CD8-positive, alpha-beta memory T cell (primary cell): ENCODE results near the gene METRN. TPM values are rescaled to one million over a fixed set of nuclear protein-coding genes. Genes with fewer than 3 reads are reported as not detected.

Source experiments
- CTCF ChIA-PET: fragments of 350-600 bp; sonication (Branson Sonifier 250); formaldehyde crosslinking; loops from one replicate; lab custom pipeline; 2021; ENCODE audit warnings: antibody characterized with exemption; lab: Charles Lee
- POLR2A ChIA-PET: fragments of 350-600 bp; sonication (Branson Sonifier 250); formaldehyde crosslinking; loops from one replicate; lab custom pipeline; 2021; ENCODE audit warnings: antibody characterized with exemption; lab: Charles Lee
- DNase-seq, 5 donors: peaks; one replicate each; pipeline versions ENCODE4 v3.0.0 to v3.0.0-alpha.2; 2020 to 2022; ENCODE audit warnings: mixed read lengths in 1 of 5
- H3K27ac ChIP-seq: one replicate; pipeline ENCODE4 v1.7.0; 2013; ENCODE audit warnings: low read depth, mild to moderate bottlenecking, low read length, moderate library complexity
- H3K27me3 ChIP-seq: 2 replicates; pipeline ENCODE4 v1.7.0; 2013; ENCODE audit warnings: low read length, mild to moderate bottlenecking; ENCODE audit not compliant: insufficient read depth, poor library complexity, severe bottlenecking
- H3K36me3 ChIP-seq: 2 replicates; pipeline ENCODE4 v1.7.0; 2013; ENCODE audit warnings: mild to moderate bottlenecking, low read length, moderate library complexity; ENCODE audit not compliant: insufficient read depth
- H3K4me1 ChIP-seq: 2 replicates; pipeline ENCODE4 v1.7.0; 2013; ENCODE audit warnings: mild to moderate bottlenecking, low read length, moderate library complexity; ENCODE audit not compliant: insufficient read depth
- H3K4me3 ChIP-seq: 2 replicates; pipeline ENCODE4 v1.7.0; 2013; ENCODE audit warnings: mild to moderate bottlenecking, low read length
- H3K9me3 ChIP-seq: 2 replicates; pipeline ENCODE4 v1.7.0; 2013; ENCODE audit warnings: mild to moderate bottlenecking, low read length
- H3K27ac Mint-ChIP-seq, 8 donors: one replicate each; pipeline ENCODE4 v1.8.0; 2020 to 2021; ENCODE audit warnings: mixed read lengths in 8 of 8, mild to moderate bottlenecking in 6 of 8, inconsistent platforms in 3 of 8, moderate library complexity in 3 of 8
- H3K27me3 Mint-ChIP-seq, 2 donors: one replicate each; pipeline ENCODE4 v1.8.0; 2020 to 2021; ENCODE audit warnings: mixed read lengths in 2 of 2, mild to moderate bottlenecking in 1 of 2, moderate library complexity in 1 of 2
- H3K36me3 Mint-ChIP-seq, 3 donors: one replicate each; pipeline ENCODE4 v1.8.0; 2020 to 2021; ENCODE audit warnings: mixed read lengths in 3 of 3, inconsistent platforms in 1 of 3, mild to moderate bottlenecking in 1 of 3
- H3K4me1 Mint-ChIP-seq, 3 donors: one replicate each; pipeline ENCODE4 v1.8.0; 2020 to 2021; ENCODE audit warnings: mixed read lengths in 3 of 3, inconsistent platforms in 1 of 3, mild to moderate bottlenecking in 1 of 3
- H3K4me3 Mint-ChIP-seq, 7 donors: one replicate each; pipeline ENCODE4 v1.8.0; 2020 to 2021; ENCODE audit warnings: mixed read lengths in 7 of 7, mild to moderate bottlenecking in 6 of 7, moderate library complexity in 4 of 7, inconsistent platforms in 2 of 7
- H3K9me3 Mint-ChIP-seq, 5 donors: one replicate each; pipeline ENCODE4 v1.8.0; 2020 to 2022; ENCODE audit warnings: mixed read lengths in 5 of 5, mild to moderate bottlenecking in 3 of 5, moderate library complexity in 2 of 5, inconsistent platforms in 1 of 5
- polyA plus RNA-seq: library from polyadenylated mRNA; unstranded; fragments of 300-500 nt; fragmentation: Illumina TruSeq; gene quantifications from one replicate; pipeline ENCODE4 v1.2.3, GENCODE V29; 2021
- total RNA-seq, 2 experiments: library from RNA; stranded (reverse); gene quantifications; one replicate each; pipeline ENCODE4 v1.2.3, GENCODE V29; 2021

Gene METRN
- total and polyA plus RNA-seq, 3 experiments from 2014 or later: 34.8 to 50.3 (median 38.2) TPM

DNA sequence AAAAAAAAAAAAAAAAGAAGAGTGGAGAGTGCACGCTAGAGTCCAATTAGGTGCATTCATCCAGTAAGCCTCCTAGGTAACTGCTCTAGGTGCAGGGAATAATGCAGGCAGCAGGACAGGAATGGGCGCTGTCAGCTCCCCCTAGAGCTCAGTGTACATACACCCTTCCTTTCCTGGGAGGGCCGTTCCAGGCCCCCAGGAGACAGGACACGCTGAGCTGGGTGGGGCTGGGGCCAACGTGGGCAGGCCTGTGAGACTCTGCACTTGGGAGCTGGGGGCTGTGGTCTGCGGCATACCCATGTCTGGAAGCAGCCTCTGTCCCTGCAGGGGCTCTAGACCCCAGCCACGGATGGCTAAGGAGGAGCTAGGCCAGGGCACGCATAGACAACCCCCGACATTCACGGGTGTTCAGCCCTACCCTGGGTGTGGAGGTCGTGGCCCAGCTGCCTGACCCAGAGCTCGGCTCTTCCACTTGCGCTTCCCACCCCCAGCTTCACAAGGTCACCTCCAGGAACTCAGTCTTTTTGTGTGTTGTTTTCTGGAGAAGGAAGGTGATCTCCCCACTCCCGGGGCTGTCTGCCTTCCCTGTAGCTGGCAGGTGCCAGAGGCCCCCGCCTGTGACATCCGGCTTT lies 5.0 kb downstream of the METRN start:
- peaks cover 18 to 45% (median 19%) of the 10 kb centered on the region in 3 donors for H3K4me1 Mint-ChIP-seq
- no peaks in the 10 kb centered on the region for H3K27me3 Mint-ChIP-seq
- H3K4me3 Mint-ChIP-seq: peak overlapping the region; percentile 83 to 97 (median 89)
- H3K9me3 ChIP-seq: no peaks in the 10 kb centered on the region
- H3K27me3 ChIP-seq: no peaks in the 10 kb centered on the region
- ChIA-PET POLR2A (interaction anchor here (0.8 to 3.2 kb wide), 6 partner anchors 8 to 68 kb away, joined by 3 to 21 read pairs (median 11); partner anchors contain the start of genes CHTF18, CIAO3, RPUSD1 and WDR24), CTCF (interaction anchor here (0.8 to 22.8 kb wide), 7 partner anchors 6 to 141 kb away, joined by 3 to 332 read pairs (median 10); partner anchors contain the start of genes CIAO3, HAGHL and METRN)
- H3K27ac Mint-ChIP-seq: peak overlapping the region; percentile 74 to 98 (median 94)
- peak overlapping the region; percentile 82 for H3K27ac ChIP-seq
- H3K36me3 ChIP-seq: no peaks in the 10 kb centered on the region
- H3K36me3 Mint-ChIP-seq: no peaks in the 10 kb centered on the region
- peak in 1 of 5 donors; percentile 55 for DNase-seq
- peak overlapping the region; percentile 67 for H3K4me3 ChIP-seq
- H3K4me1 ChIP-seq: peaks cover 31% of the 10 kb centered on the region
- no peaks in the 10 kb centered on the region for H3K9me3 Mint-ChIP-seq

- peaks cover 18 to 50% (median 19%) of the 10 kb centered on the region in 3 donors for H3K4me1 Mint-ChIP-seq
- peak in 2 of 5 donors; percentile 33 to 39 for DNase-seq
- H3K27ac Mint-ChIP-seq: peak overlapping the region; percentile 74 to 98 (median 94)
- Histone ChIP-seq H3K4me1 (peaks cover 31% of the 10 kb centered on the region), H3K4me3 (peak overlapping the region; percentile 67), H3K36me3 (no peaks in the 10 kb centered on the region), H3K27ac (peak overlapping the region; percentile 82), H3K9me3 (no peaks in the 10 kb centered on the region), H3K27me3 (no peaks in the 10 kb centered on the region)
- H3K36me3 Mint-ChIP-seq: no peaks in the 10 kb centered on the region
- no peaks in the 10 kb centered on the region for H3K27me3 Mint-ChIP-seq
- CTCF ChIA-PET: interaction anchor here (0.8 to 22.8 kb wide), 8 partner anchors 6 to 141 kb away, joined by 3 to 332 read pairs (median 8); partner anchors contain the start of genes CIAO3, HAGHL and METRN
- peak overlapping the region; percentile 83 to 97 (median 89) for H3K4me3 Mint-ChIP-seq
- H3K9me3 Mint-ChIP-seq: no peaks in the 10 kb centered on the region
- POLR2A ChIA-PET: interaction anchor here (0.8 to 3.2 kb wide), 8 partner anchors 8 to 68 kb away, joined by 3 to 21 read pairs (median 10); partner anchors contain the start of genes CHTF18, CIAO3, RPUSD1 and WDR24
Measured at GRCh38 chr16:720447-720989, 5.6 kb downstream of the METRN start.

- Mint-ChIP-seq H3K27me3 (no peaks in the 10 kb centered on the region), H3K4me1 (peaks cover 18 to 49% (median 19%) of the 10 kb centered on the region in 3 donors), H3K4me3 (peak within 1 kb of the TSS; percentile 83 to 97 (median 89)), H3K9me3 (no peaks in the 10 kb centered on the region), H3K36me3 (no peaks in the 10 kb centered on the region), H3K27ac (peak within 1 kb of the TSS; percentile 74 to 98 (median 94))
- no peaks in the 10 kb centered on the region for H3K36me3 ChIP-seq
- H3K9me3 ChIP-seq: no peaks in the 10 kb centered on the region
- peak; percentile 68 to 84 (median 83) for DNase-seq
- H3K4me1 ChIP-seq: peaks cover 31% of the 10 kb centered on the region
- H3K27ac ChIP-seq: peak within 1 kb of the TSS; percentile 82
- CTCF ChIA-PET: interaction anchor here (0.8 to 22.8 kb wide), 7 partner anchors 7 to 65 kb away, joined by 3 to 332 read pairs (median 10); partner anchors contain the start of genes CIAO3, HAGHL and METRN
- no peaks in the 10 kb centered on the region for H3K27me3 ChIP-seq
- POLR2A ChIA-PET: interaction anchor here (0.7 to 3.2 kb wide), 8 partner anchors 9 to 243 kb away, joined by 3 to 21 read pairs (median 8); partner anchors contain the start of genes CHTF18, CIAO3, METTL26 and RPUSD1
- H3K4me3 ChIP-seq: peak within 1 kb of the TSS; percentile 67
Measured at GRCh38 chr16:720990-721764, 6.3 kb downstream of the METRN start, which contains the start of gene ANTKMT. Gene ANTKMT, plus strand, starts transcription at chr16:721146. Its CDS starts 129 bp downstream, at chr16:721275.

- H3K27ac Mint-ChIP-seq: peak overlapping the region; percentile 61 to 94 (median 88)
- H3K27ac ChIP-seq: peak overlapping the region; percentile 82
- CTCF ChIA-PET: interaction anchor here (2.0 to 22.8 kb wide), 4 partner anchors 8 to 63 kb away, joined by 6 to 332 read pairs (median 35); partner anchors contain the start of genes CIAO3, HAGHL and METRN
- no peaks in the 10 kb centered on the region for H3K27me3 ChIP-seq
- POLR2A ChIA-PET: interaction anchor here (0.7 to 3.2 kb wide), 8 partner anchors 8 to 242 kb away, joined by 3 to 21 read pairs (median 8); partner anchors contain the start of genes CHTF18, CIAO3, METTL26 and RPUSD1
- H3K36me3 ChIP-seq: no peaks in the 10 kb centered on the region
- no peaks in the 10 kb centered on the region for H3K36me3 Mint-ChIP-seq
- peak overlapping the region; percentile 32 for H3K4me3 ChIP-seq
- no peaks in the 10 kb centered on the region for H3K9me3 Mint-ChIP-seq
- peaks cover 36% of the 10 kb centered on the region for H3K4me1 ChIP-seq
- peaks cover 16 to 49% (median 19%) of the 10 kb centered on the region in 3 donors for H3K4me1 Mint-ChIP-seq
- peak in 4 of 5 donors; percentile 37 to 68 (median 65) for DNase-seq
- no peaks in the 10 kb centered on the region for H3K9me3 ChIP-seq
- H3K27me3 Mint-ChIP-seq: no peaks in the 10 kb centered on the region
- peak overlapping the region; percentile 62 to 86 (median 77) for H3K4me3 Mint-ChIP-seq
Measured at GRCh38 chr16:721765-722540, 7.0 kb downstream of the METRN start.

- no peak overlapping the region for H3K4me3 ChIP-seq
- POLR2A ChIA-PET: interaction anchor here (3.0 kb wide), 1 partner anchor 33 kb away, joined by 12 read pairs; the partner anchor contains the start of gene WDR24
- no peaks in the 10 kb centered on the region for H3K36me3 ChIP-seq
- peaks cover 16 to 49% (median 19%) of the 10 kb centered on the region in 3 donors for H3K4me1 Mint-ChIP-seq
- H3K27me3 Mint-ChIP-seq: no peaks in the 10 kb centered on the region
- CTCF ChIA-PET: interaction anchor here (2.0 to 22.8 kb wide), 4 partner anchors 9 to 62 kb away, joined by 6 to 332 read pairs (median 35); partner anchors contain the start of genes CIAO3, HAGHL and METRN
- no peaks in the 10 kb centered on the region for H3K9me3 Mint-ChIP-seq
- peak overlapping the region; percentile 37 to 83 (median 68) for H3K4me3 Mint-ChIP-seq
- H3K27ac Mint-ChIP-seq: peak overlapping the region; percentile 24 to 93 (median 84)
- peaks cover 36% of the 10 kb centered on the region for H3K4me1 ChIP-seq
- no peak for DNase-seq
- no peak overlapping the region for H3K27ac ChIP-seq
- H3K27me3 ChIP-seq: no peaks in the 10 kb centered on the region
- no peaks in the 10 kb centered on the region for H3K36me3 Mint-ChIP-seq
- H3K9me3 ChIP-seq: no peaks in the 10 kb centered on the region
Measured at GRCh38 chr16:722835-723633, 8.1 kb downstream of the METRN start.

DNA sequence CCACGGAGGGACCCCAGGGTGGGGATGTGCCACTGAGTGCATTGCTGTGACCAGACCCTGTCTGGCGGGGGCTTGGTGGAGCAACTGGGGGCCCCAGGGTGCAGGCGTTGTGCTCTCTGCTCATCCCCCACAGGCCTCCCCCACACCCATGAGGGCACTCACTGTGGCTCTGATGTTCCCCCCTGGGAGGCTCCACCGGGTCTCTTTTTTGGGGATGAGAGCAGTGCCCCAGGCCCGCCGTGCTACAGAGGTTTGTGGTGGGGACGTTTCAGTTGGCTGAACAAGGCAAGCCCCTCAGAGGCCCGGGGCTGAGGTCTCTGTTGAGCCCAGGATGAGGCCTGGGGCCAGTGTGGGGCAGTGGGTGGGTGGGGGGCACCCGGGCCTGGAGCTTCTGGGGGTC lies 8.8 kb downstream of the METRN start:
- CTCF ChIA-PET: interaction anchor here (7.2 to 22.8 kb wide), 2 partner anchors 9 to 13 kb away, joined by 59 to 332 read pairs; partner anchors contain the start of genes CIAO3, HAGHL and METRN
- Histone ChIP-seq H3K27me3 (no peaks in the 10 kb centered on the region), H3K36me3 (no peaks in the 10 kb centered on the region), H3K4me3 (no peak overlapping the region), H3K27ac (no peak overlapping the region), H3K9me3 (no peaks in the 10 kb centered on the region), H3K4me1 (peaks cover 36% of the 10 kb centered on the region)
- Mint-ChIP-seq H3K36me3 (no peaks in the 10 kb centered on the region), H3K27me3 (no peaks in the 10 kb centered on the region), H3K9me3 (no peaks in the 10 kb centered on the region), H3K4me1 (peaks cover 16 to 47% (median 18%) of the 10 kb centered on the region in 3 donors), H3K4me3 (peak overlapping the region in 3 of 7 donors; percentile 37 to 74 (median 52)), H3K27ac (peak overlapping the region in 3 of 8 donors; percentile 47 to 87 (median 47))
- DNase-seq: no peak
- POLR2A ChIA-PET: interaction anchor here (1.1 to 5.4 kb wide), 2 partner anchors 8 to 17 kb away, joined by 4 to 53 read pairs; partner anchors contain the start of genes CIAO3 and METRN
